ENCODE measurements around the gene TPSG1.

GRCh38 chr16:1265826-1266225 is 40.8 kb upstream of the TPSG1 start:
- TF ChIP-seq CTCF (IDR thresholded peaks at IDR 0.05; ENCODE audit: insufficient read depth, low read depth, low read length) = no peak
- no peak for TF ChIP-seq EZH2 (IDR thresholded peaks at IDR 0.05; ENCODE audit: insufficient read depth, low read length)

All from astrocyte (in vitro differentiated cells and primary cell).